Bone marrow (tissue), 2 donors: ENCODE data around the gene PRICKLE1.

ENCODE experiments used
- DNase-seq, 2 donors: peaks; one replicate each; lab custom pipeline; 2025; lab: John Stamatoyannopoulos, UW

Gene PRICKLE1

GRCh38 chr12:42490261-42490842 lies 99.2 kb downstream of the PRICKLE1 start:
- DNase-seq: no peak

GRCh38 chr12:42486407-42486806 lies 103.1 kb downstream of the PRICKLE1 start:
- no peak for DNase-seq

GRCh38 chr12:42485823-42486222 lies 103.7 kb downstream of the PRICKLE1 start:
- DNase-seq: no peak

GRCh38 chr12:42484996-42485395 lies 104.5 kb downstream of the PRICKLE1 start:
- DNase-seq: no peak

- DNase-seq: no peak
Measured at GRCh38 chr12:42483521-42483790, 106.1 kb downstream of the PRICKLE1 start.

- peak in 1 of 2 donors; percentile 60 for DNase-seq
Measured at GRCh38 chr12:42482748-42483520, 106.6 kb downstream of the PRICKLE1 start.

GRCh38 chr12:42482041-42482747 lies 107.4 kb downstream of the PRICKLE1 start:
- no peak for DNase-seq

GRCh38 chr12:42481368-42481767 lies 108.2 kb downstream of the PRICKLE1 start:
- DNase-seq: no peak

GRCh38 chr12:42477941-42478340 lies 111.6 kb downstream of the PRICKLE1 start:
- no peak for DNase-seq

GRCh38 chr12:42475106-42475505 lies 114.4 kb downstream of the PRICKLE1 start:
- DNase-seq: no peak

- no peak for DNase-seq
Measured at GRCh38 chr12:42474391-42474790, 115.2 kb downstream of the PRICKLE1 start.

GRCh38 chr12:42473561-42473960 lies 116.0 kb downstream of the PRICKLE1 start:
- no peak for DNase-seq

GRCh38 chr12:42473130-42473529 lies 116.4 kb downstream of the PRICKLE1 start:
- DNase-seq: no peak

GRCh38 chr12:42472376-42472775 lies 117.2 kb downstream of the PRICKLE1 start:
- DNase-seq: no peak

- peak in 1 of 2 donors; percentile 71 for DNase-seq
Measured at GRCh38 chr12:42469355-42470175, 120.0 kb downstream of the PRICKLE1 start.

GRCh38 chr12:42468921-42469320 lies 120.6 kb downstream of the PRICKLE1 start:
- no peak for DNase-seq

GRCh38 chr12:42468341-42468821 lies 121.2 kb downstream of the PRICKLE1 start:
- peak in 1 of 2 donors; percentile 5 for DNase-seq

GRCh38 chr12:42463671-42464070 lies 125.9 kb downstream of the PRICKLE1 start:
- DNase-seq: no peak

GRCh38 chr12:42462486-42462885 lies 127.1 kb downstream of the PRICKLE1 start:
- DNase-seq: no peak

GRCh38 chr12:42459336-42459847 lies 130.2 kb downstream of the PRICKLE1 start:
- no peak for DNase-seq

GRCh38 chr12:42458575-42458974 lies 131.0 kb downstream of the PRICKLE1 start:
- DNase-seq: no peak

- no peak for DNase-seq
Measured at GRCh38 chr12:42450248-42450647, 139.3 kb downstream of the PRICKLE1 start.
